K562 (cell line): ENCODE measurements around the gene DGAT2. TPM values are rescaled to one million over a fixed set of nuclear protein-coding genes. Genes with fewer than 3 reads are reported as not detected.
A peak's percentile ranks its signal among the peaks of the same experiment; 100 is the strongest.

Experiments used
- ARNT ChIP-seq, 2 experiments: fragments of 450-650 bp; IDR thresholded peaks; 2 replicates each; pipeline ENCODE4 v1.6.1; 2016; ENCODE audit warnings: mild to moderate bottlenecking in 1 of 2
- CC2D1A ChIP-seq: fragments of 450-650 bp; IDR thresholded peaks from 2 replicates; pipeline ENCODE4 v1.6.1; 2017; ENCODE audit warnings: mild to moderate bottlenecking
- REST ChIP-seq, 2 experiments: fragments of 450-650 bp; formaldehyde crosslinking in 1 of 2; IDR thresholded peaks; 2 replicates each; pipeline versions ENCODE4 v1.4.0 to v1.6.1; 2014 to 2020; ENCODE audit warnings: mild to moderate bottlenecking in 2 of 2, borderline replicate concordance in 1 of 2, low read depth in 1 of 2
- SFPQ ChIP-seq: fragments of 200-400 bp; formaldehyde crosslinking; IDR thresholded peaks from 2 replicates; pipeline ENCODE4 v1.6.1; 2017; ENCODE audit warnings: mild to moderate bottlenecking, low read depth, low read length, moderate library complexity
- STAG1 ChIP-seq: sonication (generic); formaldehyde crosslinking; IDR thresholded peaks from 2 replicates; pipeline ENCODE4 v1.5.0; 2020; ENCODE audit warnings: missing genetic modification reagents, borderline replicate concordance
- YY1 ChIP-seq, 3 experiments: IDR thresholded peaks; 2 replicates each; pipeline ENCODE4 v1.6.1; 2011; ENCODE audit warnings: low read length in 2 of 3, mild to moderate bottlenecking in 2 of 3, moderate library complexity in 2 of 3, borderline replicate concordance in 1 of 3, control low read depth in 1 of 3, low read depth in 1 of 3; ENCODE audit not compliant: insufficient read depth in 3 of 3, insufficient replicate concordance in 2 of 3, control insufficient read depth in 1 of 3, insufficient read length in 1 of 3; ENCODE audit errors: extremely low read depth in 1 of 3
- ZC3H11A ChIP-seq: IDR thresholded peaks from 2 replicates; pipeline ENCODE4 v1.6.1; 2012; ENCODE audit warnings: low read depth, low read length, improper control_type of control experiment
- polyA plus RNA-seq, 8 experiments: library from polyadenylated mRNA; depleted of rRNA in 4 of 8; stranded (reverse) in 5 of 8; unstranded in 3 of 8; fragments of >200 nt; fragmentation: Nextera tagmentation in 2 of 8; fragmentation: Illumina TruSeq in 1 of 8; extraction: Ambion mirVana in 2 of 8; extraction: Trizol in 1 of 8; gene quantifications; 2 replicates each; pipeline versions ENCODE4 v1.2.1 to v1.2.3, GENCODE V29; 2011 to 2014; ENCODE audit warnings: inconsistent platforms in 1 of 8, missing spikeins in 1 of 8
- total RNA-seq, 7 experiments: library from RNA; depleted of rRNA in 6 of 7; stranded (reverse); fragments of >200 nt in 6 of 7; fragmentation: Illumina TruSeq in 2 of 7; extraction: Trizol in 2 of 7; gene quantifications; 2 replicates each; pipeline versions ENCODE4 v1.2.1 to v1.2.3, GENCODE V29; 2011 to 2021; ENCODE audit warnings: low replicate concordance in 1 of 7
- TF ChIP-seq, protein P1 (sequence below): fragments of 250-450 bp; sonication (Bioruptor Pico); IDR thresholded peaks from 2 replicates; pipeline ENCODE4 v1.8.0; 2022; ENCODE audit warnings: inconsistent platforms, mild to moderate bottlenecking, moderate library complexity, borderline replicate concordance
- TF ChIP-seq, protein P2 (sequence below): fragments of 250-450 bp; sonication (Bioruptor Pico); IDR thresholded peaks from 2 replicates; pipeline ENCODE4 v1.4.0; 2020; ENCODE audit warnings: mild to moderate bottlenecking, moderate library complexity, borderline replicate concordance

Gene DGAT2
- total and polyA plus RNA-seq, 9 of the 15 experiments (the other 6 are each of a cell fraction or from before 2014, with no cell fraction given): 0.68 to 2.8 (median 1.8) TPM

DNA sequence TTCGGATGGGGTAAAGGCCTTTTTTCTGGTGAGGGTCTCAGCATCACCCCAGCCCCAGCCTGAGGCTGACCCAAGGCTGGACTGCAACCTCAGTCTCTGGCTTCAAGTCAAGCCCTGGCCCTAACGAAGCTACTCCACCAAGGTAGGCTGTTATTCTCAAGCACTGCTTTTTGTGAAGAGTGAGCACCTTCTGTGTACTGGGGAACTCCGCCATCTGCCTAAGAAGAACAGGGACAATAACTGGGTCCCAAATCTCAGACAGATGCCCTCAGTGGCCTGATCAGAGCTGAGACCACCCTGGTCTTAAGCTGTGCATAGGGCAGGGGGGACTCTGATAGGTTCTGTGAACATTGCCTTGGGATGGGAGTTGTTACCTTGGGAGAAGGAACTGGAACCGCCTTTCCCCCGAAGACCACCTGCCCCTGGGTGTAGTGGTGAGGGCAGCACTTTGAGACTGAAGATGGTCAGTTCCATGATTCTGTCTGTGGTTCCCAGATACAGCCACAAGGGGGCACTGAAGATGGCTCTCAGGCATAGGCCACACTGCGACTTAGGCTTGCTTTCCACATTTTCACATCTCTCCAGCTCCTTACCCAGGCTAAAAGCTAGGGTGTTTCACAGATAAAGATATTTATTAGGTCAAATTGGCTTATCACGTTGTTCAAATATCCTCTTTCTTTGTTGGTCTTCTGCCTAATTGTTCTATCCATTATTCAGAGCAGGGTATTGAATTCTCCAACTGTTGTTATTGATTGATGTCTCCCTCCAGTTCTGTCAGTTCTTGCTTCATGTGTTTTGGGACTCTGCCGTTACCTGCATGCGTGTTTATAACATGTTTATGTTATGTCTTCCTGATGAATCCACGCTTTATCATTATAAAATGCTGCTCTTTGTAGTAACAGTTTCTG lies 34.6 kb downstream of the DGAT2 start (continued):
- TF ChIP-seq, protein P1, sequence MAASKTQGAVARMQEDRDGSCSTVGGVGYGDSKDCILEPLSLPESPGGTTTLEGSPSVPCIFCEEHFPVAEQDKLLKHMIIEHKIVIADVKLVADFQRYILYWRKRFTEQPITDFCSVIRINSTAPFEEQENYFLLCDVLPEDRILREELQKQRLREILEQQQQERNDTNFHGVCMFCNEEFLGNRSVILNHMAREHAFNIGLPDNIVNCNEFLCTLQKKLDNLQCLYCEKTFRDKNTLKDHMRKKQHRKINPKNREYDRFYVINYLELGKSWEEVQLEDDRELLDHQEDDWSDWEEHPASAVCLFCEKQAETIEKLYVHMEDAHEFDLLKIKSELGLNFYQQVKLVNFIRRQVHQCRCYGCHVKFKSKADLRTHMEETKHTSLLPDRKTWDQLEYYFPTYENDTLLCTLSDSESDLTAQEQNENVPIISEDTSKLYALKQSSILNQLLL (CRISPR knock-in tag): no peak
- TF ChIP-seq SFPQ: no peak
- no peak for TF ChIP-seq ZC3H11A
- TF ChIP-seq, protein P2, sequence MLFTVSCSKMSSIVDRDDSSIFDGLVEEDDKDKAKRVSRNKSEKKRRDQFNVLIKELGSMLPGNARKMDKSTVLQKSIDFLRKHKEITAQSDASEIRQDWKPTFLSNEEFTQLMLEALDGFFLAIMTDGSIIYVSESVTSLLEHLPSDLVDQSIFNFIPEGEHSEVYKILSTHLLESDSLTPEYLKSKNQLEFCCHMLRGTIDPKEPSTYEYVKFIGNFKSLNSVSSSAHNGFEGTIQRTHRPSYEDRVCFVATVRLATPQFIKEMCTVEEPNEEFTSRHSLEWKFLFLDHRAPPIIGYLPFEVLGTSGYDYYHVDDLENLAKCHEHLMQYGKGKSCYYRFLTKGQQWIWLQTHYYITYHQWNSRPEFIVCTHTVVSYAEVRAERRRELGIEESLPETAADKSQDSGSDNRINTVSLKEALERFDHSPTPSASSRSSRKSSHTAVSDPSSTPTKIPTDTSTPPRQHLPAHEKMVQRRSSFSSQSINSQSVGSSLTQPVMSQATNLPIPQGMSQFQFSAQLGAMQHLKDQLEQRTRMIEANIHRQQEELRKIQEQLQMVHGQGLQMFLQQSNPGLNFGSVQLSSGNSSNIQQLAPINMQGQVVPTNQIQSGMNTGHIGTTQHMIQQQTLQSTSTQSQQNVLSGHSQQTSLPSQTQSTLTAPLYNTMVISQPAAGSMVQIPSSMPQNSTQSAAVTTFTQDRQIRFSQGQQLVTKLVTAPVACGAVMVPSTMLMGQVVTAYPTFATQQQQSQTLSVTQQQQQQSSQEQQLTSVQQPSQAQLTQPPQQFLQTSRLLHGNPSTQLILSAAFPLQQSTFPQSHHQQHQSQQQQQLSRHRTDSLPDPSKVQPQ: no peak
- peak; percentile 18; the same call in 1 of the 2 replicates for TF ChIP-seq CC2D1A
- peak in 1 of 3 experiments; percentile 8 for TF ChIP-seq YY1 (IDR thresholded peaks at IDR 0.05; ENCODE audit: borderline replicate concordance in 1 of 3, control insufficient read depth in 1 of 3, extremely low read depth in 1 of 3, insufficient read depth in 3 of 3, insufficient read length in 1 of 3, insufficient replicate concordance in 2 of 3, low read depth in 1 of 3, low read length in 2 of 3)
- peak; percentile 69; the same call in 1 of the 2 replicates for TF ChIP-seq STAG1
- TF ChIP-seq REST (IDR thresholded peaks at IDR 0.05; ENCODE audit: borderline replicate concordance): peak; percentile 86
- TF ChIP-seq REST (CRISPR knock-in tag; IDR thresholded peaks at IDR 0.05; ENCODE audit: low read depth): no peak
- 0 out of 4 replicates have a peak, but pooled peaks of 1 of the 2 experiments have one; percentile 48 for TF ChIP-seq ARNT (IDR thresholded peaks at IDR 0.05)
